ENCODE results near the gene TUBB2A. TPM values are rescaled to one million over a fixed set of nuclear protein-coding genes. Genes with fewer than 3 reads are reported as not detected.

TUBB2A gene
- total and polyA plus RNA-seq, 2 of the 4 experiments (the other 2 are of a cell fraction): 164 to 264 TPM

GRCh38 chr6:3186974-3187382 is 29.6 kb upstream of the TUBB2A start:
- Histone ChIP-seq H2AFZ (replicated peaks; ENCODE audit: low read length, poor library complexity) (no peak overlapping the region), H3K79me1 (ENCODE audit: low read depth in 1 of 2, low read length in 2 of 2) (no peaks in the 10 kb centered on the region), H3K18ac (ENCODE audit: low read depth, low read length) (no peak overlapping the region), H3K23ac (ENCODE audit: low read depth, low read length) (no peak overlapping the region), H2AK9ac (replicated peaks; ENCODE audit: low read depth, low read length, poor library complexity) (no peak overlapping the region), H2AK5ac (ENCODE audit: low read depth, low read length) (no peak overlapping the region), H3K56ac (ENCODE audit: extremely low read depth, insufficient read depth, low read length) (no peak overlapping the region), H4K8ac (ENCODE audit: low read depth in 2 of 2, low read length in 2 of 2) (no peak overlapping the region), H4K20me1 (ENCODE audit: insufficient read depth, low read length) (no peaks in the 10 kb centered on the region), H3K4me3 (ENCODE audit: insufficient read depth, low read depth, low read length) (no peak overlapping the region), H4K91ac (ENCODE audit: insufficient read depth, low read depth, low read length) (no peak overlapping the region), H2BK5ac (ENCODE audit: low read depth, low read length, poor library complexity, severe bottlenecking) (no peak overlapping the region), H2BK120ac (ENCODE audit: low read depth, low read length) (no peak overlapping the region), H4K5ac (ENCODE audit: low read depth, low read length) (no peak overlapping the region), H3K4me1 (ENCODE audit: control insufficient read depth, insufficient read depth, low read length) (no peaks in the 10 kb centered on the region), H3K9me1 (ENCODE audit: insufficient read depth, low read length) (no peaks in the 10 kb centered on the region), H3K9ac (ENCODE audit: low read depth, low read length) (no peak overlapping the region), H3K27ac (ENCODE audit: insufficient read depth, low read length) (no peak overlapping the region), H3K9me3 (ENCODE audit: control insufficient read depth, insufficient read depth, low read length) (peaks cover 5% of the 10 kb centered on the region), H3K4ac (ENCODE audit: low read depth, low read length) (no peak overlapping the region), H2BK15ac (ENCODE audit: low read depth, low read length) (no peak overlapping the region), H2BK20ac (ENCODE audit: low read depth, low read length) (no peak overlapping the region), H3K36me3 (ENCODE audit: control insufficient read depth, insufficient read depth, low read length) (no peaks in the 10 kb centered on the region), H3K27me3 (ENCODE audit: control insufficient read depth, insufficient read depth, low read length) (peaks cover 40% of the 10 kb centered on the region), H3K4me2 (ENCODE audit: low read depth, low read length) (no peak overlapping the region), H3K14ac (replicated peaks; ENCODE audit: low read depth, low read length) (no peak overlapping the region)
- ChIA-PET POLR2A (ENCODE audit: unreplicated experiment) (no interaction called here), CTCF (no interaction called here)
- no peak for TF ChIP-seq RAD21 (IDR thresholded peaks at IDR 0.05; ENCODE audit: low read length)
- in situ Hi-C loops (cut with MboI; ENCODE audit: low sequenced_read_pairs) (no loop called here), dilution Hi-C loops (cut with HindIII; ENCODE audit: low sequenced_read_pairs, unreplicated experiment) (no loop called here), intact Hi-C loops (cut with micrococcal nuclease) (no loop called here)
- 92% methylated on average over 2 of the region's 3 CpGs; no CpG with 5 or more reads in 1 of the 2 experiments for WGBS, 2 experiments (ENCODE audit: extremely low coverage in 2 of 2, insufficient read length in 1 of 2)
- ATAC-seq (ENCODE audit: low read depth) (no peak), DNase-seq (no peak)
- BruUV-seq (replicated peaks): no TSS peak

Data from IMR-90 (cell line).